ENCODE measurements around the gene MAGI1.
A peak's percentile ranks its signal among the peaks of the same experiment; 100 is the strongest.

The MAGI1 gene

GRCh38 chr3:65578861-65579260 is 459.9 kb downstream of the MAGI1 start:
- peak; percentile 43; the same call in 2 of the 3 replicates for ATAC-seq
- no peak for TF ChIP-seq PATZ1 (CRISPR knock-in tag; IDR thresholded peaks at IDR 0.05; ENCODE audit: borderline replicate concordance)
- TF ChIP-seq ISL1 (CRISPR knock-in tag; IDR thresholded peaks at IDR 0.05), result no peak
- no peak for TF ChIP-seq POU6F1 (CRISPR knock-in tag; IDR thresholded peaks at IDR 0.05; ENCODE audit: borderline replicate concordance, low read depth)
- no peak for TF ChIP-seq TOX (CRISPR knock-in tag; IDR thresholded peaks at IDR 0.05; ENCODE audit: borderline replicate concordance)
- TF ChIP-seq ZNF565 (CRISPR knock-in tag; conservative IDR thresholded peaks at IDR 0.05; ENCODE audit: low read depth), result no peak
- TF ChIP-seq ESRRG (CRISPR knock-in tag; IDR thresholded peaks at IDR 0.05), result no peak

GRCh38 chr3:65577843-65578430 is 460.8 kb downstream of the MAGI1 start:
- TF ChIP-seq GLIS3 (CRISPR knock-in tag; IDR thresholded peaks at IDR 0.05) (no peak), CSRNP3 (CRISPR knock-in tag; IDR thresholded peaks at IDR 0.05) (no peak), ZFP30 (CRISPR knock-in tag; IDR thresholded peaks at IDR 0.05) (no peak), ZC3H10 (CRISPR knock-in tag; IDR thresholded peaks at IDR 0.05) (no peak), PPARA (CRISPR knock-in tag; IDR thresholded peaks at IDR 0.05; ENCODE audit: borderline replicate concordance) (no peak), ZNF8 (CRISPR knock-in tag; IDR thresholded peaks at IDR 0.05) (no peak), OSR1 (CRISPR knock-in tag; IDR thresholded peaks at IDR 0.05) (no peak), PATZ1 (CRISPR knock-in tag; IDR thresholded peaks at IDR 0.05; ENCODE audit: borderline replicate concordance) (no peak), POU6F1 (CRISPR knock-in tag; IDR thresholded peaks at IDR 0.05; ENCODE audit: borderline replicate concordance, low read depth) (no peak), BACH2 (CRISPR knock-in tag; IDR thresholded peaks at IDR 0.05; ENCODE audit: borderline replicate concordance) (no peak), CSDC2 (CRISPR knock-in tag; IDR thresholded peaks at IDR 0.05) (no peak), TSHZ2 (CRISPR knock-in tag; IDR thresholded peaks at IDR 0.05) (no peak), CREB5 (CRISPR knock-in tag; IDR thresholded peaks at IDR 0.05; ENCODE audit: low read depth) (no peak), ARNTL (CRISPR knock-in tag; IDR thresholded peaks at IDR 0.05; ENCODE audit: borderline replicate concordance, low read depth) (no peak), ZNF70 (CRISPR knock-in tag; IDR thresholded peaks at IDR 0.05) (no peak), RARB (CRISPR knock-in tag; IDR thresholded peaks at IDR 0.05) (no peak), TOX (CRISPR knock-in tag; IDR thresholded peaks at IDR 0.05; ENCODE audit: borderline replicate concordance) (no peak), SNAI2 (CRISPR knock-in tag; IDR thresholded peaks at IDR 0.05) (no peak)
- no peak for ATAC-seq
